Muscle of leg (tissue), 11 donors: ENCODE results near the gene ZDHHC24. TPM values are rescaled to one million over a fixed set of nuclear protein-coding genes. Genes with fewer than 3 reads are reported as not detected.

Source experiments
- DNase-seq: peaks from one replicate; pipeline ENCODE4 v3.0.0; 2013
- H3K27ac ChIP-seq: one replicate; pipeline ENCODE4 v1.5.1; 2013; ENCODE audit warnings: mild to moderate bottlenecking, low read length, control low read depth
- H3K27me3 ChIP-seq: one replicate; pipeline ENCODE4 v1.6.1; 2013; ENCODE audit warnings: low read length; ENCODE audit not compliant: control insufficient read depth, insufficient read depth
- H3K36me3 ChIP-seq: one replicate; pipeline ENCODE4 v1.6.1; 2013; ENCODE audit warnings: low read length; ENCODE audit not compliant: control insufficient read depth, insufficient read depth
- H3K4me1 ChIP-seq: one replicate; pipeline ENCODE4 v1.6.1; 2013; ENCODE audit warnings: low read length; ENCODE audit not compliant: control insufficient read depth, insufficient read depth
- H3K4me3 ChIP-seq: one replicate; pipeline ENCODE4 v1.5.1; 2013; ENCODE audit warnings: low read length, control low read depth
- H3K9me3 ChIP-seq: replicated peaks from 2 replicates; pipeline ENCODE4 v1.6.1; 2013; ENCODE audit warnings: low read depth, low read length; ENCODE audit not compliant: control insufficient read depth
- WGBS: methylation state at CpG from one replicate; pipeline ENCODE4 v1.1.5; 2013; ENCODE audit warnings: missing lambda C conversion rate; ENCODE audit not compliant: insufficient coverage; 5-methylcytosine and 5-hydroxymethylcytosine counted together
- polyA plus RNA-seq, 8 donors: library from polyadenylated mRNA; unstranded; fragments of 120-200 nt; gene quantifications; one replicate each; pipeline versions ENCODE4 v1.2.1 to v1.2.3, GENCODE V29; 2013; ENCODE audit warnings: inconsistent platforms in 1 of 8, low replicate concordance in 1 of 8; ENCODE audit not compliant: insufficient read length in 8 of 8, insufficient read depth in 1 of 8
- total RNA-seq: library from RNA; stranded (reverse); fragments of 120-200 nt; gene quantifications from one replicate; pipeline ENCODE4 v1.2.4, GENCODE V29; 2013

ZDHHC24 gene
- total and polyA plus RNA-seq, 9 donors: 3.2 to 4.7 (median 3.8) TPM

GRCh38 chr11:66559142-66559865 is 13.5 kb upstream of the ZDHHC24 start:
- DNase-seq: no peak
- peaks cover 13% of the 10 kb centered on the region for H3K27me3 ChIP-seq
- no peak overlapping the region for H3K27ac ChIP-seq
- peaks cover 15% of the 10 kb centered on the region for H3K36me3 ChIP-seq
- peaks cover 4% of the 10 kb centered on the region for H3K4me1 ChIP-seq
- no peaks in the 10 kb centered on the region for H3K9me3 ChIP-seq
- WGBS: 11% methylated on average over 45 of the region's 50 CpGs
- H3K4me3 ChIP-seq: no peak overlapping the region

DNA sequence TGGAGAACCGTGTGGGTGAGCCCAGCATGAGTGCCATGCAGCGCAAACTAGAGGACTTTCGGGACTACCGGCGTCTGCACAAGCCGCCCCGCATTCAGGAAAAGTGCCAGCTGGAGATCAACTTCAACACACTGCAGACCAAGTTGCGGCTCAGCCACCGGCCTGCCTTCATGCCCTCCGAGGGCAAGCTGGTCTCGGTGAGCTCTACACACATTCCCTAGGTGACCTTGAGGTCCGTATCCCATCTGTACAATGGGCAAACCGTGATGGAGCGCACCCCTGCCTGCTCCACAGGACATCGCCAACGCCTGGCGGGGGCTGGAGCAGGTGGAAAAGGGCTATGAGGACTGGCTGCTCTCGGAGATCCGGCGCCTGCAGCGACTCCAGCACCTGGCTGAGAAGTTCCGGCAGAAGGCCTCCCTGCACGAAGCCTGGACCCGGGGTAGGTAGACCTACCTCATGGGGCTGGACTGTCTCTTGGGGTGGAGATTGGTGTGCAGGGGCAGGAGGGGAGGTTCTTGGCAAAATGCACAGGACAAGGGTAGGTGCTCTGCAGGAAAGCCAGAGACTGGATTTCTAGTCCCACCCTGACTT is 12.0 kb upstream of the ZDHHC24 start:
- 90% methylated on average over 24 of the region's 24 CpGs for WGBS
- Histone ChIP-seq H3K36me3 (peaks cover 4% of the 10 kb centered on the region), H3K27ac (no peak overlapping the region), H3K9me3 (no peaks in the 10 kb centered on the region), H3K4me1 (peaks cover 4% of the 10 kb centered on the region), H3K27me3 (peaks cover 13% of the 10 kb centered on the region), H3K4me3 (no peak overlapping the region)
- DNase-seq: no peak

- H3K4me1 ChIP-seq: peaks cover 4% of the 10 kb centered on the region
- no peak overlapping the region for H3K27ac ChIP-seq
- no peaks in the 10 kb centered on the region for H3K36me3 ChIP-seq
- DNase-seq: no peak
- peaks cover 13% of the 10 kb centered on the region for H3K27me3 ChIP-seq
- 85% methylated on average over 7 of the region's 7 CpGs for WGBS
- no peak overlapping the region for H3K4me3 ChIP-seq
- H3K9me3 ChIP-seq: no peaks in the 10 kb centered on the region
These were observed 10.2 kb upstream of the ZDHHC24 start for GRCh38 chr11:66556086-66556485.

DNA sequence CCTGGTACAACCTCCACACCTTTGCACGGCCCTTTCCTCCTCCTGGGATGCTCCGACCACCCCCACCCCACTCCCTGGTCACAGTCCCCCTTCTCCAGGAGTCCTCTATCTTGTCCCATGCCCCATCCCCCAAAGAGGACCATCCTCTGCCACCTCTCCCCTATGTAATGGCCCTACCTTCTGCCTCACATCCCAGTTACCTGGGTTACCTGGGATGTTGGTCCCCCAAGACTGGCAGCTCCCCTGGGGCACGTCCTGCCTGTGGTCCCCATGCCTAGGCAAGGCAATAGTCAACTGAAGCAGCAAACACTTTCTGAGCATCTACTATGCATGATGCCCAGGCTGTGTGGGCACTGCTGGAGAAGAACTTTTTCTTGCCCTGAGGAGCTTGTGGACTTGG is 9.6 kb upstream of the ZDHHC24 start:
- Histone ChIP-seq H3K4me1 (peaks cover 4% of the 10 kb centered on the region), H3K9me3 (no peaks in the 10 kb centered on the region), H3K27ac (no peak overlapping the region), H3K27me3 (peaks cover 13% of the 10 kb centered on the region), H3K4me3 (no peak overlapping the region), H3K36me3 (no peaks in the 10 kb centered on the region)
- no peak for DNase-seq
- 55% methylated on average over 3 of the region's 3 CpGs for WGBS

DNA sequence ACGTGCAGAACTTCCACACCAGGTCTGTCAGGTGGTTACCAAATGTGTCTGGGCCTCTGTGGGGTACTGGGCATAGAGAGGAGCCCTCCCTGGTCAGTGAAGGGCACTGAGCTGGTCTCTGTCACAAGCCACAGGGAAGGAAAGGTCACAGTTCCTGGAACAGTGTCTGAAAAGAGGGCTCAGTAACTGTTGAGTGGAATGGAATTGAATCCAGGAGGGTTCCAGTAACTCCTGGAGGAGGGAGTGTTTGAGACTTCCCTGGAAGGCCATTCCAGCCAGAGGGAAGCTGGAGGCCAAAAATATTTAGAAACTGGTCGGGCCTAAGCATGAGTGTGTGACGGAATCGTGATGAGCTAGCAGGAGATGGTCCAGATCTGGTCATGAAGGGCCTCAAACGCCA is 8.8 kb upstream of the ZDHHC24 start:
- H3K36me3 ChIP-seq: no peaks in the 10 kb centered on the region
- 73% methylated on average over 5 of the region's 5 CpGs for WGBS
- no peak overlapping the region for H3K4me3 ChIP-seq
- DNase-seq: no peak
- H3K27me3 ChIP-seq: peaks cover 13% of the 10 kb centered on the region
- H3K9me3 ChIP-seq: no peaks in the 10 kb centered on the region
- H3K4me1 ChIP-seq: peaks cover 6% of the 10 kb centered on the region
- H3K27ac ChIP-seq: no peak overlapping the region

- WGBS: 84% methylated on average over 4 of the region's 4 CpGs
These were observed 5.0 kb upstream of the ZDHHC24 start for GRCh38 chr11:66550887-66551286.

GRCh38 chr11:66549696-66550095 is 3.8 kb upstream of the ZDHHC24 start:
- Histone ChIP-seq H3K4me3 (no peak overlapping the region), H3K27me3 (peaks cover 2% of the 10 kb centered on the region), H3K4me1 (peaks cover 39% of the 10 kb centered on the region), H3K9me3 (no peaks in the 10 kb centered on the region), H3K36me3 (no peaks in the 10 kb centered on the region), H3K27ac (no peak overlapping the region)
- whole genome bisulfite sequencing: no CpG with 5 or more reads among the region's 3 CpGs
- no peak for DNase-seq

More at GRCh38 chr11:66550887-66551286, 5.0 kb upstream of the ZDHHC24 start:
- Histone ChIP-seq H3K36me3 (no peaks in the 10 kb centered on the region), H3K27ac (no peak overlapping the region), H3K4me3 (no peak overlapping the region), H3K9me3 (no peaks in the 10 kb centered on the region), H3K27me3 (peaks cover 2% of the 10 kb centered on the region), H3K4me1 (peaks cover 32% of the 10 kb centered on the region)
- DNase-seq: no peak

GRCh38 chr11:66548774-66549630 is 3.2 kb upstream of the ZDHHC24 start:
- no peaks in the 10 kb centered on the region for H3K36me3 ChIP-seq
- H3K9me3 ChIP-seq: no peaks in the 10 kb centered on the region
- 16% methylated on average over 11 of the region's 16 CpGs for WGBS
- peak overlapping the region; percentile 24 for H3K4me3 ChIP-seq
- DNase-seq: no peak
- H3K27ac ChIP-seq: peak overlapping the region; percentile 87
- H3K27me3 ChIP-seq: peaks cover 2% of the 10 kb centered on the region
- peaks cover 44% of the 10 kb centered on the region for H3K4me1 ChIP-seq

DNA sequence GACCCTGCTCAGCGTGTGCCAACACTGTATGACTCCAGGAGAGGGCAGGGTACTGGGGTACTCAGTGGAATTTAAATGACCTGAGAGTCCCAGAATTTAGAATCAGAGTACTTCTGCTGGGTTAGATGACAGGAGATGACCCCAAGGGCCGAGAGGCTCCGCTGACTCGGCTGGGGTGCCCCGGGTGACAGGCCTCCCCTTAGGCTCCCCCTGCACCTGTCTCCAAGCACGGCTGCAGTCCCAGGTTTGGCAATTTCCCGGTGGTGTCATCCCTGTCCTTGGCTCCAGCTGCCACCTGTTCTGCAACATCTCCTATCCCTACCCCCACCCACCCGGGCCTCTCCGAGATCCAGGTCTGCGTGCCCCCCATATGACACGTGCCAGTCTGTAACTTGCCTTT is 2.2 kb upstream of the ZDHHC24 start:
- H3K36me3 ChIP-seq: peaks cover 2% of the 10 kb centered on the region
- peak; percentile 63 for DNase-seq
- H3K27me3 ChIP-seq: peaks cover 2% of the 10 kb centered on the region
- H3K27ac ChIP-seq: peak overlapping the region; percentile 87
- peak overlapping the region; percentile 19 for H3K4me3 ChIP-seq
- H3K9me3 ChIP-seq: no peaks in the 10 kb centered on the region
- 29% methylated on average over 10 of the region's 11 CpGs for WGBS
- peaks cover 53% of the 10 kb centered on the region for H3K4me1 ChIP-seq

GRCh38 chr11:66547662-66548009 is 1.8 kb upstream of the ZDHHC24 start:
- Histone ChIP-seq H3K27ac (peak overlapping the region; percentile 87), H3K9me3 (no peaks in the 10 kb centered on the region), H3K36me3 (peaks cover 2% of the 10 kb centered on the region), H3K27me3 (peaks cover 2% of the 10 kb centered on the region), H3K4me3 (peak overlapping the region; percentile 72), H3K4me1 (peaks cover 53% of the 10 kb centered on the region)
- WGBS: 0% methylated on average over 1 of the region's 5 CpGs
- DNase-seq: peak; percentile 74
